22Rv1 (cell line): ENCODE results near the gene IQSEC1.

Source experiments
- CTCF ChIP-seq: fragments of 450-650 bp; IDR thresholded peaks from 2 replicates; pipeline ENCODE4 v1.5.1; 2017; ENCODE audit warnings: mild to moderate bottlenecking
- ZFX ChIP-seq: fragments of 450-650 bp; IDR thresholded peaks from 2 replicates; pipeline ENCODE4 v1.6.1; 2017; ENCODE audit warnings: antibody characterized with exemption, borderline replicate concordance

GRCh38 chr3:12953201-12953995 lies 119.8 kb downstream of the IQSEC1 start:
- no peak for TF ChIP-seq CTCF
- TF ChIP-seq ZFX: no peak
